Effector memory CD4-positive, alpha-beta T cell (primary cell): ENCODE results near the gene GALNT17.

ENCODE experiments used
- DNase-seq, 3 donors: peaks; one replicate each; pipeline ENCODE4 v3.0.0-alpha.2; 2020
- H3K27ac ChIP-seq: 2 replicates; pipeline ENCODE4 v1.7.0; 2013; ENCODE audit warnings: mild to moderate bottlenecking, low read length, moderate library complexity; ENCODE audit not compliant: insufficient read depth, poor library complexity, severe bottlenecking
- H3K27me3 ChIP-seq: replicated peaks from 2 replicates; pipeline ENCODE4 v1.7.0; 2013; ENCODE audit warnings: mild to moderate bottlenecking, low read length; ENCODE audit not compliant: insufficient read depth, control insufficient read depth, poor library complexity, severe bottlenecking
- H3K36me3 ChIP-seq: 2 replicates; pipeline ENCODE4 v1.7.0; 2013; ENCODE audit warnings: mild to moderate bottlenecking, low read length, moderate library complexity; ENCODE audit not compliant: control insufficient read depth, insufficient read depth
- H3K4me1 ChIP-seq: 2 replicates; pipeline ENCODE4 v1.7.0; 2013; ENCODE audit warnings: low read length, mild to moderate bottlenecking; ENCODE audit not compliant: control insufficient read depth, insufficient read depth, poor library complexity, severe bottlenecking
- H3K4me3 ChIP-seq: 2 replicates; pipeline ENCODE4 v1.7.0; 2013; ENCODE audit warnings: low read length, low read depth, mild to moderate bottlenecking; ENCODE audit not compliant: insufficient read depth, poor library complexity, severe bottlenecking
- H3K9me3 ChIP-seq: 2 replicates; pipeline ENCODE4 v1.7.0; 2013; ENCODE audit warnings: mild to moderate bottlenecking, low read length, moderate library complexity; ENCODE audit not compliant: control insufficient read depth

GALNT17 gene

DNA sequence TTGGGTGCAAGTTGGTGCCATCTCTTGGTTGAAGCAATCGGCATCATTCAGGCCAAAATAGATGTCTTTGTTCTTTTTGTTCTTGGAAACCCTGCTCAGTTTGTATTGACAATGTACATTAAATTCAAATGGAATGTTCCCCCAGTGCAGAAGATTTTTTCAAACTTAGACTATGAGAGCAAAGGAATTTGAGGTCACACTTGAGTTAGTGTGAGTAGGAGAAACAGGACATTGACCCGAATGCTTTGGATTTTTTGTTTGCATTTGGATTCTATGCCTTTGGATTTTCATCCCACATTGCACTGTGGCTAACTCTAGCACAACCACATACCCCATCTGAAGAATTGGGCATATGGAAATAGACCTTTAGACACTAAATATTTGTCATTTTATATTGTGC lies 480.0 kb downstream of the GALNT17 start:
- Histone ChIP-seq H3K4me1 (no peaks in the 10 kb centered on the region), H3K9me3 (no peaks in the 10 kb centered on the region), H3K27ac (no peak overlapping the region), H3K36me3 (no peaks in the 10 kb centered on the region), H3K4me3 (no peak overlapping the region), H3K27me3 (no peaks in the 10 kb centered on the region)
- no peak for DNase-seq

GRCh38 chr7:71612911-71613310 lies 481.0 kb downstream of the GALNT17 start:
- Histone ChIP-seq H3K9me3 (no peaks in the 10 kb centered on the region), H3K4me1 (no peaks in the 10 kb centered on the region), H3K27ac (no peak overlapping the region), H3K36me3 (no peaks in the 10 kb centered on the region), H3K4me3 (no peak overlapping the region), H3K27me3 (no peaks in the 10 kb centered on the region)
- no peak for DNase-seq

- H3K4me3 ChIP-seq: no peak overlapping the region
- no peaks in the 10 kb centered on the region for H3K9me3 ChIP-seq
- H3K27me3 ChIP-seq: no peaks in the 10 kb centered on the region
- H3K4me1 ChIP-seq: no peaks in the 10 kb centered on the region
- no peaks in the 10 kb centered on the region for H3K36me3 ChIP-seq
- H3K27ac ChIP-seq: no peak overlapping the region
- DNase-seq: no peak
These were observed 481.4 kb downstream of the GALNT17 start for GRCh38 chr7:71613313-71613712.

DNA sequence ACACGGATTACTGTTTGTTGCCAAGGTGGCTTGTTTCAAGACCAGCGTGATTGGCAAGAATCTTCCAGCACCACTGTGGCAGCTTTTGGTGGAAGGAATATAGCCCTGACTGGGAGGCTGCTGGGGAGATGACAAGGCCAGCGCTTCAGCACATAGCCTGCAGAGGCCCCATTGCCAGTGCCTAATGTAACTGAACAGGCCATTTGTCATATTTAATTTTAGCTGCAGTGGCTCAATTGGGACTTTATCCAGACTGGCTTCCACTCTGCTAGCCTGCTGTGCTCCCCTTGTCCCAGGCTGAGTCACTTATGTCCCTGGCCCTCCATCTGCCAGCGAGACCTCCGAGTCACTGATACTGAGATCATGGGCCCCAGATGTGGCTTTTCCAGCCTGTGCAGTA lies 483.1 kb downstream of the GALNT17 start:
- no peak overlapping the region for H3K27ac ChIP-seq
- no peaks in the 10 kb centered on the region for H3K4me1 ChIP-seq
- H3K4me3 ChIP-seq: no peak overlapping the region
- H3K9me3 ChIP-seq: no peaks in the 10 kb centered on the region
- no peaks in the 10 kb centered on the region for H3K36me3 ChIP-seq
- H3K27me3 ChIP-seq: no peaks in the 10 kb centered on the region
- no peak for DNase-seq

DNA sequence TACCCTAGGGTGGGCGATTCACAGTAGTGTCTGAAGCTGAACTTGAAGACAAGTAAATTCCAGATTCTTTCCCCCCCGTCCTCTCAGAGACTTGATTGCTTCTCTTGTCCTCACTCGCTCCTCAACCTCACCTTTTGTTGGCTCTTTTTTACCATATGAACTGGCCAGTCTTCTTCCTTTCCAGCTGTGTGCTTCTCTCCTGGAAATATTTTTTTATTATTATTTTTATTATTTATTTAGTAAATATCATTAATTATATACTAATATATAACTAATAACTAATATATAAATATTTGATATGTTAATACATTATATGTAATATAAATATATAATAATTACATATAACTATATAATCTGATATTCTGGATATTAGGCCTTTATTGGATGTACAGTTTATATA lies 484.3 kb downstream of the GALNT17 start:
- Histone ChIP-seq H3K36me3 (no peaks in the 10 kb centered on the region), H3K4me1 (no peaks in the 10 kb centered on the region)

DNA sequence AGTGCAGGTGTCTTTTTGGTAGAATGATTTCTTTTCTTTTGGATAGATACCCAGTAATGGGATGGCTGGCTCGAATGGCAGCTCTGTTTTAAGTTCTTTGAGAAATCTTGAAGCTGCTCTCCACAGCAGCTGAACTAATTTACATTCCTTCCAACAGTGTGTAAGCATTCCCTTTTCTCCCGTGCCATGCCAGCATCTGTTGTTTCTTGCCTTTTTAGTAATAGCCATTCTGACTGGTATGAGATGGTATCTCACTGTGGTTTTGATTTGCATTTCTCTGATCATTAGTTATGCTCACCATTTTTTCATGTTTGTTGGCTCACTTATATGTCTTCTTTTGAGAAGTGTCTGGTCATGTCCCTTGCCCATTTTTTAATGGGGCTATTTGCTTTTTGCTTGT lies 486.3 kb downstream of the GALNT17 start:
- H3K36me3 ChIP-seq: no peaks in the 10 kb centered on the region
- no peaks in the 10 kb centered on the region for H3K27me3 ChIP-seq
- DNase-seq: no peak
- no peak overlapping the region for H3K4me3 ChIP-seq
- H3K27ac ChIP-seq: no peak overlapping the region
- no peaks in the 10 kb centered on the region for H3K4me1 ChIP-seq
- H3K9me3 ChIP-seq: no peaks in the 10 kb centered on the region

More for the DNA sequence above, 484.3 kb downstream of the GALNT17 start:
- DNase-seq: no peak
- H3K4me3 ChIP-seq: no peak overlapping the region
- no peaks in the 10 kb centered on the region for H3K27me3 ChIP-seq
- no peak overlapping the region for H3K27ac ChIP-seq
- H3K9me3 ChIP-seq: no peaks in the 10 kb centered on the region

DNA sequence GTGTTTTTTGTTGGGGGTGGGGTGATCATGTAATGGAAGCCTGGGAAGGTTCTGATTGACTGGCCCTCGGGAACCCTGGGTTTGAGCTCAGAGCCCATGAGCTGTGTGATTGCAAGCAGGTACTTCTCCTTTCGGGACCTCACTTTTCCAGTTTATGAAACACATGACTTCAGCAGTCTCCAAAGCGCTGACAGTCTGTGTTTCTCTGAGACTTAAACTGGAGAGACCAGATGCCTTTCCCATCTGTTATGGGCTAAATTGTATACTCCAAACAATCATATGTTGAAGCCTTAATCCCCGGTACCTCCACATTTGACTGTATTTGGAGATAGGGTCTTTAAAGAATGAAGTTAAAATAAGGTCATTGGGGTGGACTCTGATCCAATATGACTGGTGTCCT lies 493.6 kb downstream of the GALNT17 start:
- H3K27ac ChIP-seq: no peak overlapping the region
- H3K36me3 ChIP-seq: no peaks in the 10 kb centered on the region
- no peaks in the 10 kb centered on the region for H3K9me3 ChIP-seq
- DNase-seq: no peak
- no peaks in the 10 kb centered on the region for H3K4me1 ChIP-seq
- no peaks in the 10 kb centered on the region for H3K27me3 ChIP-seq
- no peak overlapping the region for H3K4me3 ChIP-seq

GRCh38 chr7:71626206-71626605 lies 494.3 kb downstream of the GALNT17 start:
- Histone ChIP-seq H3K27me3 (no peaks in the 10 kb centered on the region), H3K27ac (no peak overlapping the region), H3K4me1 (no peaks in the 10 kb centered on the region), H3K4me3 (no peak overlapping the region), H3K9me3 (no peaks in the 10 kb centered on the region), H3K36me3 (no peaks in the 10 kb centered on the region)
- no peak for DNase-seq

- H3K4me3 ChIP-seq: no peak overlapping the region
- H3K36me3 ChIP-seq: no peaks in the 10 kb centered on the region
- H3K9me3 ChIP-seq: no peaks in the 10 kb centered on the region
- no peak for DNase-seq
- H3K4me1 ChIP-seq: no peaks in the 10 kb centered on the region
- no peak overlapping the region for H3K27ac ChIP-seq
- H3K27me3 ChIP-seq: no peaks in the 10 kb centered on the region
These were observed 495.7 kb downstream of the GALNT17 start for GRCh38 chr7:71627651-71628050.

GRCh38 chr7:71630516-71630915 lies 498.6 kb downstream of the GALNT17 start:
- Histone ChIP-seq H3K36me3 (no peaks in the 10 kb centered on the region), H3K4me1 (no peaks in the 10 kb centered on the region), H3K9me3 (no peaks in the 10 kb centered on the region), H3K4me3 (no peak overlapping the region), H3K27me3 (no peaks in the 10 kb centered on the region), H3K27ac (no peak overlapping the region)
- no peak for DNase-seq

GRCh38 chr7:71633551-71634008 lies 501.6 kb downstream of the GALNT17 start:
- no peaks in the 10 kb centered on the region for H3K4me1 ChIP-seq
- H3K4me3 ChIP-seq: no peak overlapping the region
- H3K9me3 ChIP-seq: no peaks in the 10 kb centered on the region
- no peak for DNase-seq
- no peaks in the 10 kb centered on the region for H3K36me3 ChIP-seq
- H3K27me3 ChIP-seq: no peaks in the 10 kb centered on the region
- H3K27ac ChIP-seq: no peak overlapping the region
